ENCODE results near the gene CELF2. TPM values are rescaled to one million over a fixed set of nuclear protein-coding genes. Genes with fewer than 3 reads are reported as not detected.
"Not testable (repeated sequence)": the region's sequence is repeated elsewhere in the genome, so short reads cannot be mapped to it uniquely, and the experiment has no call there.

Gene CELF2
- total RNA-seq, 4 donors from 2014 or later: 28.7 to 55.4 (median 35.0) TPM

DNA sequence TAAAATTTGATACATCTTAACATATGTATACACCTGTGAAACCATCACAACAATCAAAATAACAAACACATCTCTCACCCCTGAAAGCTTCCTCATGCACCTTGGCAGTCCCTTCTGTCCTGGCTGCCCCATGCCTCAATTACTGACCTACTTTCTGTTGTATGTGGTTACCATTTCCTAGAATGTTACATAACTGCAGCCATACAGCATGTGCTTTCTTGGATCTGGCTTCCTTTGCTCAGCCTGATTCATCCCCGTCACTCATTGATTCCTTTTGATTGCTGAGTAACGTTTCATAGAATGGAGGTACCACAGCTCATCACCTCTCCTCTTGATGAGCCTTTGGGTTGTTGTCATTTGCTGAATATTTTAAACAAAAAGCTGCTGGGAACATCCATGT is 165.3 kb downstream of the CELF2 start:
- H3K4me1 ChIP-seq: peaks cover 0 to 9% of the 10 kb centered on the region in 2 donors
- H3K36me3 ChIP-seq: no peaks in the 10 kb centered on the region
- H3K27ac ChIP-seq: no peak overlapping the region
- no peaks in the 10 kb centered on the region for H3K9me3 ChIP-seq
- H3K27me3 ChIP-seq: no peaks in the 10 kb centered on the region
- 80 to 87% methylated on average over 2 of the region's 2 CpGs for WGBS, 2 donors
- no peak overlapping the region for H3K4me3 ChIP-seq (replicated peaks in 1 of 3)
- intact Hi-C loops (cut with DNase I): no loop called here
- no peak for DNase-seq
- TF ChIP-seq POLR2A (IDR thresholded peaks at IDR 0.05): no peak
- no peak for TF ChIP-seq CTCF (IDR thresholded peaks at IDR 0.05)

DNA sequence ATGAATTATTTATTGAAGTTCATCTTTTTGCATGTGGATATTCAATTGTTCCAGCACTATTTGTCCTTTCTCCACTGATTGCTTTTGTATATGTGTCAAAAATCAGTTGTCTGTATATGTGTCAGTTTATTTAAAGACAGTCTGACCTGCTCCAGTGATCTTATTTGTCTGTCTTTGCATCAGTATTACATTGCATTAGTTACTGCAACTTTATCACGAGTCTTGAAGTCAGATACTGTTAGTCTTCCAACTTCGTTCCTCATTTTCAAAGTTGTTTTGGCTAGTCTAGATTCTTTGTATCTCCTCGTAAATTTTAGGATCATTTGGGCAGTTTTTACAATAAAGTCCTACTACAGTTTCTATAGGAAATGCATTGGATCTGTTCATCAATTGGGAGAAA is 166.4 kb downstream of the CELF2 start:
- WGBS, 2 donors: 91% methylated on average over 3 of the region's 3 CpGs
- Histone ChIP-seq H3K9me3 (no peaks in the 10 kb centered on the region), H3K27ac (no peak overlapping the region), H3K4me1 (peaks cover 0 to 9% of the 10 kb centered on the region in 2 donors), H3K27me3 (no peaks in the 10 kb centered on the region), H3K4me3 (replicated peaks in 1 of 3) (no peak overlapping the region), H3K36me3 (no peaks in the 10 kb centered on the region)
- no peak for DNase-seq
- intact Hi-C loops (cut with DNase I): no loop called here
- TF ChIP-seq CTCF (IDR thresholded peaks at IDR 0.05) (no peak), POLR2A (IDR thresholded peaks at IDR 0.05) (no peak)

GRCh38 chr10:11185128-11185665 is 167.5 kb downstream of the CELF2 start:
- H3K4me1 ChIP-seq; H3K27ac ChIP-seq; DNase-seq; H3K36me3 ChIP-seq; H3K9me3 ChIP-seq; H3K4me3 ChIP-seq (replicated peaks in 1 of 3); H3K27me3 ChIP-seq; intact Hi-C loops (cut with DNase I): not testable (repeated sequence)
- 96 to 98% methylated on average over 13 of the region's 13 CpGs for WGBS, 2 donors

DNA sequence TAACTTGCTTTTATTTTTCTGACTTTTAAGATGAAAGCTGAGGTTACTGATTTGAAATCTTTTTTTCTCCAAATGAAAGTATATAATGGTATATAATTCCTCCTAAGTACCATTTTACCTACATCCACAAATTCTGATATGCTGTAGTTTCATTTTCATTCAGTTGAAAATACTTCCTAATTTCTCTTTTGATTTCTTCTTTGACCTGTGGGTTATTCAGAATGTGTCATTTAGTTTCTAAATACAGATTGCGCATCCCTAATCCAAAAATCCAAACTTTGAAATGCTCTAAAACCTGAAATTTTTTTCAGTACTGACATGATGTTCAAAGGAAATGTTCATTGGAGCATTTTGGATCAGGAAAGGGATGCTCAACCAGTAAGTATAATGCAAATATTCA is 168.7 kb downstream of the CELF2 start:
- no peak overlapping the region for H3K27ac ChIP-seq
- 88 to 95% methylated on average over 1 of the region's 1 CpG for WGBS, 2 donors
- H3K27me3 ChIP-seq: no peaks in the 10 kb centered on the region
- intact Hi-C loops (cut with DNase I): no loop called here
- peaks cover 0 to 9% of the 10 kb centered on the region in 2 donors for H3K4me1 ChIP-seq
- TF ChIP-seq POLR2A (IDR thresholded peaks at IDR 0.05) (no peak), CTCF (IDR thresholded peaks at IDR 0.05) (no peak)
- no peak for DNase-seq
- H3K4me3 ChIP-seq (replicated peaks in 1 of 3): no peak overlapping the region
- H3K9me3 ChIP-seq: no peaks in the 10 kb centered on the region
- H3K36me3 ChIP-seq: no peaks in the 10 kb centered on the region

GRCh38 chr10:11189582-11190376 is 172.1 kb downstream of the CELF2 start:
- H3K4me1 ChIP-seq: no peaks in the 10 kb centered on the region
- no peaks in the 10 kb centered on the region for H3K36me3 ChIP-seq
- intact Hi-C loops (cut with DNase I): no loop called here

More at GRCh38 chr10:11189582-11190376, 172.1 kb downstream of the CELF2 start:
- Histone ChIP-seq H3K9me3 (no peaks in the 10 kb centered on the region), H3K27ac (no peak overlapping the region), H3K4me3 (replicated peaks in 1 of 3) (no peak overlapping the region), H3K27me3 (no peaks in the 10 kb centered on the region)
- 79 to 85% methylated on average over 6 of the region's 6 CpGs for WGBS, 2 donors
- DNase-seq: no peak
- TF ChIP-seq POLR2A (IDR thresholded peaks at IDR 0.05) (no peak), CTCF (IDR thresholded peaks at IDR 0.05) (no peak)

Measured in thyroid gland (tissue), 4 donors.